GM21360 (cell line): ENCODE measurements around the gene MYO7A.

Experiments
- ATAC-seq: cut with Tn5 transposase; IDR thresholded peaks from one replicate; pipeline ENCODE4 v1.9.1; 2021; ENCODE audit warnings: mild to moderate bottlenecking, moderate library complexity; ENCODE audit not compliant: unreplicated experiment

Gene MYO7A

DNA sequence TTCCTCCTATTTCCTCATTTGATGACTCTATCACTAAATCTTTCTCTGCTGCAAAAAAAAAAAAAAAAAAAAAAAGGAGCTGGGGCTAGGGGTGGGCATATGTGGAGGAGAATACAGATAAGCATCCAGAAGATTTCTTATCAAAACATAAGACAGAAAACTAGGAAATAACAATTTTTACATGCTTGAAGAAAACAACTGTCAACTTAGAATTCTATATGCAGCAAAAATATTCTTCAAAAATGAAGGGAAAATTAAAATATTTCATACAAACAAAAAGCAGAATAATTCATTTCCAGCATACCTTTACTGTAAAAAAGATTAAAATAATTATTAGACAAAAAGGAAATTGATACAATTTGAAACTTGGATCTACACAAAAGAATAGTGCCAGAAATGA, 134.8 kb downstream of the MYO7A start:
- ATAC-seq, result no peak
